Calu3 (cell line): ENCODE measurements around the gene ADGRA1. TPM values are rescaled to one million over a fixed set of nuclear protein-coding genes. Genes with fewer than 3 reads are reported as not detected.

ENCODE experiments used
- BruUV-seq: library from RNA; stranded (reverse); fragments of 400-500 nt; replicated peaks from 2 replicates; lab custom pipeline; 2021; lab: Mats Ljungman, UMichigan
- CTCF ChIA-PET: fragments of 300-600 bp; sonication (Branson Sonifier 250); formaldehyde crosslinking; loops from one replicate; lab custom pipeline; 2022; ENCODE audit warnings: antibody characterized with exemption; lab: Charles Lee
- DNase-seq: peaks from one replicate; pipeline ENCODE4 v3.0.0; 2022
- H3K27ac Mint-ChIP-seq: one replicate; pipeline ENCODE4 v1.8.0; 2022; ENCODE audit warnings: mixed read lengths; ENCODE audit not compliant: unreplicated experiment
- H3K27me3 Mint-ChIP-seq: one replicate; pipeline ENCODE4 v1.8.0; 2022; ENCODE audit warnings: mixed read lengths; ENCODE audit not compliant: unreplicated experiment
- H3K36me3 Mint-ChIP-seq: one replicate; pipeline ENCODE4 v1.8.0; 2022; ENCODE audit warnings: mild to moderate bottlenecking, moderate library complexity, mixed read lengths; ENCODE audit not compliant: insufficient read depth, unreplicated experiment
- H3K4me1 Mint-ChIP-seq: one replicate; pipeline ENCODE4 v1.8.0; 2022; ENCODE audit warnings: mild to moderate bottlenecking, low read depth, mixed read lengths; ENCODE audit not compliant: unreplicated experiment
- H3K4me3 Mint-ChIP-seq: one replicate; pipeline ENCODE4 v1.8.0; 2022; ENCODE audit warnings: mild to moderate bottlenecking, low read depth, moderate library complexity, mixed read lengths; ENCODE audit not compliant: unreplicated experiment
- H3K9me3 Mint-ChIP-seq: one replicate; pipeline ENCODE4 v1.8.0; 2022; ENCODE audit warnings: low read depth, mixed read lengths; ENCODE audit not compliant: unreplicated experiment
- intact Hi-C: fragments of 100-400 bp; cut with micrococcal nuclease; formaldehyde crosslinking; loops from one replicate; pipeline ENCODE4 v1.10.0; 2022; ENCODE audit not compliant: unreplicated experiment
- total RNA-seq: library from RNA; stranded (reverse); gene quantifications from 2 replicates; pipeline ENCODE4 v1.2.3, GENCODE V29; 2022
- TF ChIP-seq, protein P1 (sequence below): fragments of 200-600 bp; IDR thresholded peaks from one replicate; pipeline ENCODE4 v1.8.0; 2022; ENCODE audit warnings: antibody characterized with exemption; ENCODE audit not compliant: unreplicated experiment

The ADGRA1 gene
- total RNA-seq, 1 experiment from 2014 or later = not detected

DNA sequence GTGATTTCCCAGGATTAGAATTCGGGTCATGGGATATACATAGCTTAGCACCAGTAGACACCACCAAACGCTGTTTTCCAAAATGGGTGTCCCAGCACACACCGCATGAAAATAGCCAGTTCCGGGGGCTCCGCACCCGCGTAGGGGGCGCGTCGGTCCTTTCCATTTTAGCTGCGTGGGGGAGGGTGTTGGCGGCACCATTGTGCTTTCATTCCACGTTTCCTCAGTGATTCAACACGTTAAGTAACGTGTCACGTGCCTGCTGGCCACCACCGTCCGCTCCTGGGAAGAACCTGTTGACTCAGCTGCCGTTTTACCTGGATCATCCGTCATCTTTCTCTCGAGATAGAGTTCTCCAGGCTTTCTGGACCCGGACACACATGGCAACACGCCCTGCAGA lies 25.6 kb upstream of the ADGRA1 start:
- CTCF ChIA-PET = no interaction called here
- H3K4me1 Mint-ChIP-seq = no peaks in the 10 kb centered on the region
- no peaks in the 10 kb centered on the region for H3K9me3 Mint-ChIP-seq
- no TSS peak for BruUV-seq
- intact Hi-C loops = no loop called here
- H3K27me3 Mint-ChIP-seq = peaks cover 27% of the 10 kb centered on the region
- H3K36me3 Mint-ChIP-seq = no peaks in the 10 kb centered on the region
- DNase-seq = no peak
- TF ChIP-seq, protein P1, sequence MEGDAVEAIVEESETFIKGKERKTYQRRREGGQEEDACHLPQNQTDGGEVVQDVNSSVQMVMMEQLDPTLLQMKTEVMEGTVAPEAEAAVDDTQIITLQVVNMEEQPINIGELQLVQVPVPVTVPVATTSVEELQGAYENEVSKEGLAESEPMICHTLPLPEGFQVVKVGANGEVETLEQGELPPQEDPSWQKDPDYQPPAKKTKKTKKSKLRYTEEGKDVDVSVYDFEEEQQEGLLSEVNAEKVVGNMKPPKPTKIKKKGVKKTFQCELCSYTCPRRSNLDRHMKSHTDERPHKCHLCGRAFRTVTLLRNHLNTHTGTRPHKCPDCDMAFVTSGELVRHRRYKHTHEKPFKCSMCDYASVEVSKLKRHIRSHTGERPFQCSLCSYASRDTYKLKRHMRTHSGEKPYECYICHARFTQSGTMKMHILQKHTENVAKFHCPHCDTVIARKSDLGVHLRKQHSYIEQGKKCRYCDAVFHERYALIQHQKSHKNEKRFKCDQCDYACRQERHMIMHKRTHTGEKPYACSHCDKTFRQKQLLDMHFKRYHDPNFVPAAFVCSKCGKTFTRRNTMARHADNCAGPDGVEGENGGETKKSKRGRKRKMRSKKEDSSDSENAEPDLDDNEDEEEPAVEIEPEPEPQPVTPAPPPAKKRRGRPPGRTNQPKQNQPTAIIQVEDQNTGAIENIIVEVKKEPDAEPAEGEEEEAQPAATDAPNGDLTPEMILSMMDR = no peak
- no peak overlapping the region for H3K27ac Mint-ChIP-seq
- H3K4me3 Mint-ChIP-seq = no peak overlapping the region

DNA sequence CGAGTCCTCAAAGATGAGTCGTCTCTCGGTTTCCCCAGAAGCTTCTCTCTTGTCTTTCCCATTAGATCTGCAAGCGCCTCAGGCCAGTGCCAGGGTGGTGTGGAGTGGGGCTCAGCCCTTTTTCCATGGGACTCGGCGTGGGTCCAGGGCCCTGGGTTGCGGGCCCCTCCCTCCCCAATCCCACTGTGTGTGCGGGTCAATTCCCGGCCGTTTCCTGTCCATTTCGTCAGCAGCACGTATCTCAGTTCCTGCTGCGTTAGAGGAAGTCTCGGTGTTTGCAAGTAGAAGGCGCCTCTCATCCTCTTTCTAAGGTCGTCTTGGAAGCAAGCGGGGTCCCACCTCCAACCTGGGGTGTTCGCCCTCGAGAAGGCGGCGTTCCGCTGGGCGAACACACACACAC lies 25.1 kb upstream of the ADGRA1 start:
- intact Hi-C loops = no loop called here
- Mint-ChIP-seq H3K36me3 (no peaks in the 10 kb centered on the region), H3K4me1 (no peaks in the 10 kb centered on the region), H3K4me3 (no peak overlapping the region), H3K27me3 (peaks cover 21% of the 10 kb centered on the region), H3K27ac (no peak overlapping the region), H3K9me3 (no peaks in the 10 kb centered on the region)
- CTCF ChIA-PET = no interaction called here
- TF ChIP-seq, protein P1 = no peak
- no TSS peak for BruUV-seq
- DNase-seq = no peak

DNA sequence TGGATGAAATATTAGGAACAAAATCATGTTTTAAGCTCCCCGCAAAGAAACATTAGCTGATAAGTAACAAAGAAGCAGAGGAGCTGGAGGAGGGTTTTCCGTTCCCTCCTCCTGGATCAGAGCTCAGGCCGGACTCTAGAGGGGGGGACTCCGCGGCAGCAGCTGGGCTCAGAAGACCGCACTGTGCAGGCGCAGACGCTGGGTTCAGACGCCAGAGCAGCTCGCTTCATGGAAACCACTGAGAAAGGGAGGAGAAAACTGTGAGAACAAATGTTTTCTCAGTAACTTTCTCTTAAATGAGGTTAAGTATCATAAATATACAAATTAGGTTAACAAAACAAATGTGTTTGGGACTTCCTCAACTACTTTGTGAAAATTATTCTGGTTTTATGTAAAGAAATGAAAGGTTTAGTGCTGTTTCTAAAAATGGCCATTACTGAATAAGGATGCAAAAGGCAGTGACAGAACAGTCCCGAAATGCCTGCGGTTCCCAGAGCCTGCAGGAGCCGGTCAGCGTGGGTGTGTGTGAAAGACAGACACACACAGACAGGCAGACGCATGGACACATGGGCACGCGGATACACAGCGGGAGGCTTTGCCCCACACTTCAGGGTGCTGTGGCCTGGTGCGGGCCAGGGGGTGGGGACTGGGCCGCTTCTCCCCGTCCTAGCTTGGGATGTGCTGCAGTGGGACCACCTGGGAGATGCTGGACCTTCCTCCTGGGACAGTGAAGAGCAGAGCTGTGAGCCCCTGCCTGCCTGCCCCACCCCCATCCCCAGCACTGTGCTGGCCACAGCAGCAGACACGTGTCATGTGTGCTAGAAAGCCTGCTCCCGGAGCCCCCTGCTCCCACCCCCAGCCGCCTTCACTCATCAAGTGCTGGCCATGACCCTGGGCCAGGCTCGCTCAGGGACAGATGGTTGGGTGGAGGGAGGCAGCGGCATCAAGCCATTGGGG lies 20.3 kb upstream of the ADGRA1 start:
- no TSS peak for BruUV-seq
- Mint-ChIP-seq H3K27ac (no peak overlapping the region), H3K4me1 (no peaks in the 10 kb centered on the region), H3K27me3 (peaks cover 14% of the 10 kb centered on the region), H3K36me3 (no peaks in the 10 kb centered on the region), H3K4me3 (no peak overlapping the region), H3K9me3 (no peaks in the 10 kb centered on the region)
- CTCF ChIA-PET = no interaction called here
- intact Hi-C loops = no loop called here
- TF ChIP-seq, protein P1 = no peak
- DNase-seq = no peak

DNA sequence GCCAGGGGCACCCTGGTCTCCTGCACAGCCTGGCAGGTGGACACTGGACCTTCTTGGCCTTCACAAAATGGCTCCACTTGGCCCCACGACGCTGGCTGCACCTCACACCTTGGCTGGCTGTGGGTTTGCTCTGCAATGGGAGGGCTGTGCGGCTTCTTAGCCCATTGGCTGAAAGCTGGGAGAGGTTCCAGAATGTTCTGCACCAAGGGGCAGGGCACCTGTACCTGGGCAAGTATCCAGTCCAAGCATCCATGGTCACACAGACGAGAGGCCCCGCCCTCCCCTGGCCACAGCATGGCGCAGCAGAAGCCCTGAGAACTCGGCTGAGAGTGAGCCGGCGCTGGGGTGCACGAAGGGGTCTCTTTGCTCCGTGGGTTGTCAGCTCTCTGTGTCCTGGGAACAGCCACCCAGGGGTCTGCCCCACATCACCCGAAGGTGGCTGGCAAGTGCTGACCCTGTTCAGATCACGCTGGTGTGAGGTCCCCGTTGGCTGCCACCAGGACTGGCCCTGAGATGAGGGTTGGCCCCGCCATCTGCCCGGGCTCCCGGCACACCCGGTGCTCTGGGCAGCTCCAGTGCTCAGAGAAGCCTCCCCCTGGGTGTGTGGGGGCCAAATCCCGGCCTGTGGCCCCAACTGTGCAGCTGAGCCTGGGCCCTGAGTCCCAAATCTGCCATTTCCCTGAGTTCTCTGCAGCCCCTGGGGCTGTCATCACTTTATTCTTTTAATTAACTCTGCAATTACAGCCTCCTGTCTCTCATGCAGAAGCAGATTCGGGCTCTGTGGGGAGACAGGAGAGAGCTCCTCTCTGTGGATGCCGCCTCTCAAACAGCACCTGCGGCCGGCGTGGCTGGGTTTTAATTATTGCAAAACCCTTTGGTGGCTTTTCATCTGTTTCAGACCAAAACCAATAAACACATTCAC lies 19.4 kb upstream of the ADGRA1 start:
- H3K27me3 Mint-ChIP-seq = peaks cover 14% of the 10 kb centered on the region
- no peaks in the 10 kb centered on the region for H3K36me3 Mint-ChIP-seq
- DNase-seq = no peak
- BruUV-seq = no TSS peak
- intact Hi-C loops = no loop called here
- CTCF ChIA-PET = no interaction called here
- no peaks in the 10 kb centered on the region for H3K9me3 Mint-ChIP-seq
- no peak overlapping the region for H3K4me3 Mint-ChIP-seq
- H3K4me1 Mint-ChIP-seq = no peaks in the 10 kb centered on the region
- no peak overlapping the region for H3K27ac Mint-ChIP-seq
- TF ChIP-seq, protein P1 = no peak
